SKM-1 (cell line): ENCODE results near the gene GALNS.
"Not testable (repeated sequence)": the region's sequence is repeated elsewhere in the genome, so short reads cannot be mapped to it uniquely, and the experiment has no call there.

Experiments used
- DNase-seq: peaks from one replicate; lab custom pipeline; 2025; ENCODE audit not compliant: unreplicated experiment; lab: John Stamatoyannopoulos, UW

Gene GALNS

DNA sequence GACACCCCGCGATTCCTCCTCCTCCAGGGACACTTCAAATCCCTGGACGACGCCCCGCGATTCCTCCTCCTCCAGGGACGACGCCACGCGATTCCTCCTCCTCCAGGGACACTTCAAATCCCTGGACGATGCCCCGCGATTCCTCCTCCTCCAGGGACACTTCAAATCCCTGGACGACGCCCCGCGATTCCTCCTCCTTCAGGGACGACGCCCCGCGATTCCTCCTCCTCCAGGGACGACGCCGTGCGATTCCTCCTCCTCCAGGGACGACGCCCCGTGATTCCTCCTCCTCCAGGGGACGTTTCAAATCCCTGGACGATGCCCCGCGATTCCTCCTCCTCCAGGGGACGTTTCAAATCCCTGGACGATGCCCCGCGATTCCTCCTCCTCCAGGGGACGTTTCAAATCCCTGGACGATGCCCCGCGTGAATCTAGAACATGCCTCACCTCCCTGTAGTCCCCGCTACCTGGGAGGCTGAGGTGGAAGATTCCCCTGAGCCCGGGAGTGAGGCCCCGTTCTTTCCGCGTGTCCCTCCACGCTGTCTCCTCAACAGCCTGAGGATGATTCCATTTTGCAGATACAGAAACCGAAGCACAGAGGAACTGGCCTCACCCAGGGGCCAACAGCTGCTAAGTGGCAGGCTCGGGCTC, 33.1 kb upstream of the GALNS start:
- DNase-seq, result not testable (repeated sequence)

DNA sequence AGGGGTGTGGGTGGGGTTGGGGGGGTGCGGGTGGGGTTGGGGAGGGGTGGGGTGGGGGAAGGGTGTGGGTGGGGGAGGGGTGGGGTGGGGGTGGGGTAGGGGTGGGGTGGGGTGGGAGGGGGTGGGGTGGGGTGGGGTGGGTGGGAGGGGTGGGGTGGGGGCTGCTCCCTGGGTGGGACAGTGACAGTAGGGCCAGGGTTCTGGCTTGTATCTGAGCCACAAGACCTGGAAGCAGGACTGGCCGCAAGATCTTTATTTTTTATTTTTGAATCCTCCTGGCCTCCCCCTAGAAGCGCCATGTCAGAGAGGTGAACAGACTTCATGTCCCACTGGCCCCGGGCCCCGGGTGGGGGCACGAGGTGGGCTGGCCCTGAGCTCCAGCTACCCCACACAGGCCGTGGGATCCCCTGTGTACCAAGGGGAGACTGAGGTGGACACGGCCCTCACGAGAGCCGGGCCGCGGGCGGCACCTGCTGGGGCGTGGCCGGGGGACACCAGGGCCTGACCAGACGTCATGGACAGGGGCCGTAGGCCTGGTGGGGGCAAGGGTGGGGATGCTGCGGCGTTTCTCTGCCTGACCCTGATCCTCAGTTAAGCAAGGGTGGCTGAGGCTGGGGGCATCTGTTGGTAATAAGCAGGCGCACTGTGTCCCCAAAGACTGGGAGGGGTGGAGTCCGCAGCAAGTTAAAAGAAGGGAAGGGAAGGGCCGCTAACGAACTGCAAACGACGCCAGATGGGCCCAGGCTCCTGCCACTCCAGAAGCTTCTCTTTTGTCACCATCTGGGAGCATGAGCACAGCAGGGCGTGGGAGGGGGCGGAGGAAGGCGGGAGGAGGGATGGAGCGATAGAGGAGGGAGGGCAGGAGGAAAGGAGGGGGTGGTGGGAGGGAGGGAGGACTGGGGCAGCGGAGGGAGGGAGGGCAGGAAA, 32.0 kb upstream of the GALNS start:
- no peak for DNase-seq

DNA sequence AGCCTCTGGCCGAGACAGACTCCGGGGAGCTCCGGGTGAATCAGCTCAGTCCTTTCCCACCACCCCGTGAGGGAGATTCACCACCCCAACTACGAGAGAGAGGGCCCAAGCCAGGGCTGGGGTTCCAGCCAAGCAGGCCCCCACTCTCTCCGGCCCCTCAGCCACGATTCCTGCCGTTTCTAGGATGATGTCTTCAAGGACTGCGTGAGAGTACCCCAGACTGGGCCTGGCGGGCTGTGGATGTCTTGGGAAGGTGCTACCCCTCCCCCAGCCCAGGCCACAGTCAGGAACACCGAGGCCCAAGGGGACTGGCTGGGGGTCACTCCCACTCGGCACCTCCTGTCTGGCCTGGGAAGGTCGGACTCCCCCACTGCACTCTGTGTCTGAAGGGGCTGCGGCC, 31.3 kb upstream of the GALNS start:
- DNase-seq, result no peak

DNA sequence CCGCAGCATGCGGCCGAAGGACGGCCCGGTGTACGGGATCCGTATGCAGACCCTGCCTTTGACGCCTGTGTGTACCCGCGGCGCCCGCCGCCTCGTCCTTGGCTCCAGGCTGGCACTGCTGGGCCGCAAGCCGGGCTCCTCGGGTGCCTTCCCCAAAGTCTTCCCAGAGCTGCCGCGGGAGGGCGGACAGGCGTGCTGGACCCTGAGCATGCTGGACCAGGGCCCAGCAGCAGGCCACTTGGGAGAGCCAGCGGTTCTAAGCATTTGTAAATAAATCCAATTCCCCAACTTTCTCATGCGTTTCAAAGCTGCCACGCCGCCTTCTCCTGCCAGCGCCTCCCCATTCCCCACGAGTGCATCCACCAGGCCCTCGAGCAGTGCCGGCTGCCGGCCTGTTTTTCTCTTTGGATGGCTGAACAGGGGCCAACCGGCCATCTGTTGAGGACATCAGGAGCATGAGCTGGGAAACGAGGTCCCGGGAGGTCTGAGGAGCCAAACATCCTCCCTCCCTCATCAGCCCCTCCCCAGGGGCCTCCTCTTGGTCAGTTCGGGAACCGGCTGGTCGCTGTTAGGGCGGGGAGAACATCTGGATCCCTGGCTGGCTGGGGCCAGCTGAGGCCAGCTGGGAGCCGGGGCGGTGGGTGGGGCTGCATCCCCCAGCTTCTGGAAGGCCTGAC, 30.2 kb upstream of the GALNS start:
- DNase-seq, result no peak

DNA sequence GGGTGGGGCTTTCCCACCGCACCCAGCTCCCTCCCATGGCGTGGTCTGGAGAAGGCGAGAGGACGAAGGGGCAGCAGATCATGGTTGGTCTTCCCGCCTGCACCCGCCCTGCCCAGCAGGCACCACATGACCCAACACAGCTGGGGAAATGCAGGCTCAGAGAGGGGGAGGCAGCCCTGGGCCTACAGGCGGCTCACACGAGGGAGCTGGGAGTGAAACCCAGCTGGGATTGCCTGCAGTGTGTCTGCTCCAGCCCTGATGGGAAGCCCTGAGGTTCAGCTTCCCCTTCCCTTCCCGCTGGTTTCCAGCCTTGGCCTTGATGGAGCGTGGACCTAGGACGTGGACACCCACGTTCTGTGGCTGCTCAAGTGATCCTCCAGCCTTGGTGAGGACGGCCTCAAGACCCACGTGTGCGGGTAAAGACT, 29.7 kb upstream of the GALNS start:
- no peak for DNase-seq

DNA sequence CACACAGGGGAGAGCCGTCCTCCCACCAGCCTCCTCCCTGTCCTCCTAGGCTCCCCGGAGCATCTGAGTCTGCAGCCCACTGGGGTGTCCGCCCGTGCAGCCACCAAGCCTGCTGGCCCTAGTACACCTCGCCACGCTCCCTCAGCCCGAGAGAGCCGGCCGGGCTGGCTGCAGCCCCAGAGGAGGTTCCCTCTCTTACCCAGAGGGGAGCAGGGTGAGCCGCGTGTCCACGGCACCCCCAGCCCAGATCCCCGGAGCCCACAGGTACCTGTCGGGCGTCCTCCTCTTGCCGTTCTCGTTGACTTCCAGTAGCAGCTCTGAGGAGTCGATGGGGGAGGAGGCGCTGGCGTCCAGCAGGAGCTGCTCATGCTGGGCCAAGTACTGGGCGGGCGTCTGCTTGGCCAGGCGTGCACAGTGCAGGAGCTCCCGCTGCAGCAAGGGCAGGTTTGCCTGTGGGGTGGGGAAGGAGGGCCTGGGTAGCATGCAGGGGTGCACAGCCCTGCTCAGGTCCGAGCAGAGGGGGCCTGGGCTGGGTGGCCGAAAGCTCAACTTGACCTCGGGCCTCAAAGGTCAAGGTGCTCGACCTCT, 29.0 kb upstream of the GALNS start:
- DNase-seq, result no peak

DNA sequence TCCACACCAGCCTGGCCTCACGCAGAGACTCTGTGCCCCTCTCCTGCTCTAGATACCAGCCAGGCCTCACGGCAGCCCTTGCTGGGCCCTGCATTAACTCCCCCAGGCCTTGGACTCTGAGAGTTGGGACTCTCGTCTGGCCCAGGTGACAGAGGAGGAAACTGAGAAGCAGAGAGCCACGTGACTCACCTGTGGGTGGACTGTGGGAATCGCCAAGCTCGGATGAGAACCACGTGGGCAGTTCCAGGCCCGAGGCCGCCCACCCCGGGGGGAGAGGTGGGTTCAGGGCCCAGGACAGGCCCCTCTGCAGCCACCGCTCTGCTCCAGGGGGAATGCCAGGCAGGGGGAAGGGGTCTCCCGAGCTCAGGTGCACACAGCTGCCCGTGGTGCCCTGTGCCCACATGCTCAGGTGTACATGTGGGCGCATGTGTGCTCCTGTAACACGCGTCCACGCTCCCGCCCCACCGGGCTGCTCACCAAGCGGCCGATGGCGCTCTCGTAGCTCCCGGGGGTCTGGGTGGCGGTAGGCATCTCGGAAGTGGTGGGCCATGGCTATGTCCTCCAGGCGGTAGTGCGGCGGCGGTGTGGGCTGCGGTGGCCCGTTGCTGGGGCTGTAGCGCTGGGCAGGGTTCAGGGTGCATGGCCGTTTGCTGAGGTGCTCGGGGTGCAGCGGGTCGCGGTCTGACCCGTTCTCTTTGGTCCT, 28.0 kb upstream of the GALNS start:
- no peak for DNase-seq

DNA sequence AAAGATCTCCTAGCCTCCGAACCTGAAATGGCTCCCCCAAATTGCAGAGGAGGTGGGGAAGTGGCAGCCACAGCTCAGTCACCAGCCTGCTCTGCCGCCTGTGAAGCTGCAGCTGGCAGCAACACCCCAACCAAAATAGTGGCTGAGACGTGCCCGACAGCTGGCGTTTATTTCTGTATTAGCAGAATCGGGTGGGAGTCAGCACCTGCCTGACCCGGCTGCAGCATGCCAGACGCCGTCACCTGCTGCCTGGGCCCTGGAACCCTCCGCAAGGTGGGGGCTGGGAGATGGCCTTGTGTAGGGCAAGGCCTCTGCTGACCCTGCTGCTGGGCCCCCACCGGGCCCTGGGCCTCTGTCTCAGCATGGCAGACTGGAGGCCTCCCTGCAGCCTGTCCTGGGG, 27.2 kb upstream of the GALNS start:
- no peak for DNase-seq

DNA sequence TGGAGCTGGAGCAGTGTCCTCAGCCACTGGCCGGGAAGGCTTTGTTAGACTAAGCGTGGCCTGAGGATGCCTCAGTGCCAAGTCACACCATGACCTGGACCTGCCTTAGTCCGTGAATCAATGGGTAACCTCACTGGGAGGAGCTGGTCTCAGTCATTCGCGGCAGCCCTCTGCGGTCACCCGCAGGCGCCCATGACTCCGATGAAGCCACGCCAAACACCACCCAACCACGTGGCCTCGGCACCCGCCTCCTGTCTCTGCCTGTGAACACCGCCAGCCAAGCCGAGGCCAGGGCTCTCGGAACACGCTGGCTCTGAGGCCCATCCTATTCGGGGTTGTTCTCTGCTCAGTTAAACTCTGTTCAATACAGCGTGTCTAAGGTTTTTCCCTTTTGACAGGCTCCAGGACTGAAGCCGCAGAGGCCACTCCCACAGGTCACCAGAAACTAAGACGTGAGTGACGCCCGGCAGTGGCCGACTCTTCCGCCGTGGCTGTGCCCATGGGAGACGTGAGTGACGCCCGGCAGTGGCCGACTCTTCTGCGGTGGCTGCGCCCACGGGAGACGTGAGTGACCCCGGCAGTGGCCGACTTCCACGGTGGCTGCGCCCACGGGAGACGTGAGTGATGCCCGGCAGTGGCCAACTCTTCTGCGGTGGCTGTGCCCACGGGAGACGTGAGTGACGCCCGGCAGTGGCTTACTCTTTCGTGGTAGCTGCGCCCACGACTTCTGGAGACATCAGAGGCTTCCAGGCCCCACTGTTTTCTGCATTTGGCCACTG, 26.6 kb upstream of the GALNS start:
- no peak for DNase-seq

DNA sequence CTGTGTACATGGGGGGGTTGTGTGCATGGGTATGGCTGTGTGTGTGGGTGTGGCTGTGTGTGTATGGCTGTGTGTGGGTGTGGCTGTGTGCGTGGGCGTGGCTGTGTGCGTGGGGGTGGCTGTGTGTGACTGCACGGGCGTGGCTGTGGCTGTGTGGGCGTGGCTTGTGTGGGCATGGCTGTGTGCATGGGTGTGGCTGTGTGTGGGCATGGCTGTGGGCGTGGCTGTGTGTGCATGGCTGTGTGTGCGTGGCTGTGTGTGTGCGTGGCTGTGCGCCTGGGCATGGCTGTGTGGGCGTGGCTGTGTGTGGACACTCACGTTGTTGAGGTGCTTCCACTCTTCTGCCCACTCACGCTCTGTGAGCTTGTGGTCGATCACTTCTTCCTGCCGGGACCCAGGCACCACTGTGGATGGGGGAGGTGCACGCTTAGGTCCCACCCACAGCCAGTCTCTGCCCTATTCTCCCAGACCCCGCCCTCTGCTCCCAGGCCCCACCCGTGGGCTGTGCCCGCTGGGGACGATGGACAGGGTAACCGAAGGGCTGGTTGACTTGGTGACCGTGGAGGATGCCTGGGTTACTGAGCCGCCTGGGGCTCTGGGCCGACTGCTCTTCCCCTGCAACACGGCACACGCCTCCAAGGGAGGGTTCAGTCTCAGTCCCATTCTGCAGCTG, 25.7 kb upstream of the GALNS start:
- DNase-seq, result no peak

DNA sequence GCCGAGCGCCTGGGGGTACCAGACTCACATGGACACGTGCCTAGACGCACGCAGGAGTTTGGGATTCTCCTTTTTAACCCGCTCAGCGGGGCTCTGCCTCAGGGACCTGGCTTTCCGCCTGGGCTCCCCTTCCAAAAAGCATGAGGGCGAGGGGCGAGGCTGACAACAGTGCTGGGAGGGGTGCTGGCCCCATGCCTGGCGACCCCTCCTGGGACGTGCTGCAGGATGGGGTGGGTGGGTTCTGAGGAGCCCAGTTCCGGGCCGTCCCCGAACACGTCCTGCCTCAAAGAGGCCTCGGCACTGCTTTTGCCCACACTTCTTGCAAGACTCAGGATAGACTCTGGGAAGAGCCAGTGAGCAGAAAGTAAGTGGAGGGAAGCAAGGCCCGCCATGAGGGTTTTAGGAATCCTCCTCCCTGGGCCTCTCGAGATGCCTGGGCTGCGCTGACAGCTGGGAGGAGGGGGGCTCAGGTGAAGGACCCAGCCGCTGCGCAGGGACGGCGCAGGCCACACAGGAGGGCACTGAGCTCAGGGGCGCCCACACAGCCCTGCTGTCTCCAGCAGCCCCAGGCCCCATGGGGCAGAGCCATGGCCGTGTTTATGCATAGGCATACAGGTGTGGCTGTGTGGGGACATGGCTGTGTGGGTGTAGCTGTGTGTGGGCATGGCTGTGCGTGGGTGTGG, 25.1 kb upstream of the GALNS start:
- no peak for DNase-seq

DNA sequence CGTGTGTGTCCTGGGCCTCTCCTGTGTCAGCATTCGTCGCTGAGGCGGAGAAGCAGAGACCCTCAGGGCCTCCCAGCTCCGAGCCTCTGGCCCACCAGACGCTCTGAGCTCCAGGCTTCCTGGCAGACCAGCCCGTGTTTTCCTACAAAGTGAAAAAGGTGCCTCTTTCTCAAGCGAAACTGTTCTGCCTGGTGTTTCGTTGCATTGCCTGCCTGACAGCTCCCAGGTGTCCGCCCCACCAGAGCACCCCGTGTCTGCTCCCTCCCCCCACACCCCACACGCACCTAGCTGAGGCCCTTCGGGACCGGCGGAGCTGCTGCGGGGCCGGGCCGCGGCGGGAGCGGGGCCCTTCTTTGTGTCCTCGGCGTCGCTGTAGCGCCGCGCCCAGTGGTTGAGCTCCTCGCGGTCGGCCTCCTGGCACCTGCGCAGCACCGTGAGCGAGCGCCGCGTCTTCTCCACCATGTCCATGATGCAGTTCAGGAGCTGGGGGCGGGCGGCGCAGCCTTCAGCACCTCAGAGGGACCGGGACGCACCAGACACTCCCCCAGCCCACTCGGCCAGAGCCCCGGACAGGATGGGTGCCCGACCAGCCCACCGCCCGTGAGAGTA, 24.4 kb upstream of the GALNS start:
- DNase-seq, result no peak

DNA sequence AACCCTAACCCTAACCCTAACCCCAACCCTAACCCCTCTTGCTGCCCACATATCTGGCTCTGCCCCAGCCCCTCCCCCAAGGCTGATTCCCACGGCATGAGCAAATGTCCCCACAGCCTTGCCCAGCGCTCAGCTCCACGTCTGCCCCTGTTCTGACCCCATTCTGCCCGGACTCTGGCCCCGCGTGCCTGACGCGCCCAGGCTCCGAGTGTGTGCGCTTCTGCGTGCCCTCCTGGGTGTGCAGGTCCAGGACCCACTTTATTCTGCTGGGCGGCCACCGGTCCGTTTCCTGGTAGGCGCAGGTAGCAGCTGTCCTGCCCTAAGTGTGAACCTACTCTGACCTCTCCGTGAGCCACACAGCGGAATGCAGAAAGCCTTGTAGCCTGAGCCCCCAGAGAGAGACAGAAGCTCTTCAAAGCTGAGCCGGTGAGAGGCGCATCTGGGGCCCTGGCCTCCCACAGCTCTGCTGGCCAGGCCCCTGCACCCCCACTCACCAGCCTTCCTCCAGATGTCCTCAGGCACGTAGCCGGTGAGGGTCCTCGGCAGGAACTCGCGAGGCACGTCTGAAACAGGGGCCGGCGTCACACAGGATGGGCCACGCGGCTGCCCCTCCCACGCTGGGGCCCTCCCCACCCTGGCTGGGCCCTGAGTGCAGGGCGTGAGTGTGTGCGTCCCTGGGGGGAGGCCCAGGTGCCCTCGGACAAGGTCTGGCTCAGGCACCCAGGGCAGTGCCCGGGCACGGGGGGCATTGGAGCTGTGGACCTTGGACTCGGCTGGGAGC, 23.7 kb upstream of the GALNS start:
- DNase-seq, result no peak

DNA sequence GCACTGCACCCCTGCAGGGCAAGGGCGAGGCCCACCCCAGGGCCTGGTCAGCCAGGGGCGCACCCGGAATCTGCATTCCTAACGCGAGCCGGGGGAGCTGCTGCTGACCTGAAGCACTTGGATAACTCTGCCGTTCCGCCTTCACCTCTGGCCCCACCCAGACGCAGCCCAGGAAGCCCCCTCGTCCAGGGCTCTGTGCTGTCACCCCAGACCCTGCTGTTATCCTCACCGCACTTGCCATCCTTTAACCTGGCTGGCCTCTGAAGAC, 23.0 kb upstream of the GALNS start:
- no peak for DNase-seq

DNA sequence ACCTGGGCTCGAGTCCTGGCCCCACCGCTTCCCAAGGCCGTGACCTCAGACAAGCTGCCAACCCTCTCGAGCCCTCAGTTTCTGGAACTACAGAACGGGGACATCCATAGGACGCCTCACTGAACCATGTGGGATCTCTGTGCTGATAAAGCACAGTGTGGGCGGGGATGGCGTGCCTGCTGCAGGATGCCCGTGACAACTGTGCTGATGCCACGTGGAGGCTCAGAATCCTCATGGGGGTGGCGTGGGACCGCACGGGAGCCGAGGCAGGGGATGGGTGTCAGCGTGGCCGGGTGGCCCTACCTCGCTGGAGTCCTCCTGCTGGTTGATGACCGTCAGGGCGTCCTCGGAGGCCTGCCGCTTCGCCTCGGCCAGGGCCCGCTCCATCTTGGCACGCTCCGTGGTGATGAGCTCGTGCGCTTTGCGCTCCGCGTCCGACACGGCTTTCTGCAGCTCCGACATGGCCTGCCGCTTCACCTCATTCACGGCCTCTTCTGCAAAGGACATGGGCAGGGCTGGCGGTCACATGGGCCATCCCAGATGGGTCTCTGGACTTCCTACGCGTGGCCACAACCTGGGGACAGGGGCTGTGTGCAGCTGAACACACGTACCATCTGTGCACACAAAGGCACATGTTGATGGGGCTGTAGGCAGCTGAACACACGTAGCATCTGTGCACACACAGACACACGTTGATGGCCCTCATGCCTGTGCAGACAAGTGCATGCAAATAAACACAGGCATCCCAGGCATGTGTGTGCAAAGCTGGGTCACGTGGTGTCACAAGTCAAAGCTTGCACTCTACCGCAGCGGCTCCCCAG, 22.4 kb upstream of the GALNS start:
- DNase-seq, result no peak

DNA sequence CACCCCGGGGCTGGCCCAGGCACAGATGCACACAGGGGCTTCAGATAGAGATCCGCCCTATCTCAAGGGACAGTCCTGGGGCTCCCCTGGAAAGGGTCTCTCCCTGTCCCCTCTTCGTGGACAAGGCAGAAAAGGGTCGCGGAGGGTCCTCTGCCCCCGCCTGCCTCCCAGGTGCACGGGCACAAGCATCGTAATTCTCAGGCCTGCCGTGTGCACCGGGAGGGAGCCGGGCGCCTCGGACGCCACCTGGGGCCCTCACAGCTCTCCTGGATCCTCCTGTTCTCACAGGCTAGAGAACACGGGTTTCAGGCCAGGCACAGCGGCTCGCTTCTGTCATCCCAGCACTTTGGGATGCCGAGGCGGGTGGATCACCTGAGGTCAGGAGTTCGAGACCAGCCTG, 21.6 kb upstream of the GALNS start:
- DNase-seq, result no peak

DNA sequence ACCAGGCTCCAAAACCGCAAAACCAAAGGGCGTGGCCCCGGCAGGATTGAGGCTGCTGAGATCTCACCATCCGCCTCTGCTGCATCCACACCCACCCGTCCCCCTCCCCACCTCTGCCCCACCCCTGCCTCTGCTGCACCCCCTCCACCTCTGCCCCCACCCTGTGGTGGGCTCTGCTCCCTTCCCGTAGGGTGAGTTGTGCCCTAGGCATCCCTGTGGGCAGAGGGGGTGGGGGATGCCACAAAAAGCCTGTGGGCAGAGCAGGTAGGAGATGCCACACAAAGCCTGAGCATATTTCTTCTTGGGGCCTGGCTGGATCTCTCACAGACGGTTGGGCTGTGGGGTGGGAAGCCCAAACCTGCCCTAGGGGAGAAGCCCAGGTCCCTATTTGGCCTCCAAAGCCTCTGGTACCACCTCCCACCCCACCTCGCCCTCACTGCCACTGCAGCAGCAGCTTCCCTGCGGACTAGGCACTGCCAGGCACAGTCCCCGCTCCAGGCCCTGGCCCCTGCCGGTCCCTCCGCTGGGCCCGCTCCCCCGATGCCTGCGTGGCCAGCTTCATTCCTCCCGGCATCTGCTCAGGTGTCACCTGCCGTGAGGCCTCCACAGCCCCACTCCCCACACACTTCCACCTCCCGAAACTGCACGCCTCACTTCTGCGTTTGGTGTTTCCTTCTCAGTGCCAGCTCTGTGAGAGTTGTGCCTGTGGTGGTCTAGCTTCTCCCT, 21.0 kb upstream of the GALNS start:
- no peak for DNase-seq
